GM19438 (cell line): ENCODE results near the gene PRRC2B.
A peak's percentile ranks its signal among the peaks of the same experiment; 100 is the strongest.

ENCODE experiments used
- ATAC-seq: cut with Tn5 transposase; IDR thresholded peaks from one replicate; pipeline ENCODE4 v1.9.1; 2021; ENCODE audit warnings: low read depth; ENCODE audit not compliant: unreplicated experiment

PRRC2B gene

DNA sequence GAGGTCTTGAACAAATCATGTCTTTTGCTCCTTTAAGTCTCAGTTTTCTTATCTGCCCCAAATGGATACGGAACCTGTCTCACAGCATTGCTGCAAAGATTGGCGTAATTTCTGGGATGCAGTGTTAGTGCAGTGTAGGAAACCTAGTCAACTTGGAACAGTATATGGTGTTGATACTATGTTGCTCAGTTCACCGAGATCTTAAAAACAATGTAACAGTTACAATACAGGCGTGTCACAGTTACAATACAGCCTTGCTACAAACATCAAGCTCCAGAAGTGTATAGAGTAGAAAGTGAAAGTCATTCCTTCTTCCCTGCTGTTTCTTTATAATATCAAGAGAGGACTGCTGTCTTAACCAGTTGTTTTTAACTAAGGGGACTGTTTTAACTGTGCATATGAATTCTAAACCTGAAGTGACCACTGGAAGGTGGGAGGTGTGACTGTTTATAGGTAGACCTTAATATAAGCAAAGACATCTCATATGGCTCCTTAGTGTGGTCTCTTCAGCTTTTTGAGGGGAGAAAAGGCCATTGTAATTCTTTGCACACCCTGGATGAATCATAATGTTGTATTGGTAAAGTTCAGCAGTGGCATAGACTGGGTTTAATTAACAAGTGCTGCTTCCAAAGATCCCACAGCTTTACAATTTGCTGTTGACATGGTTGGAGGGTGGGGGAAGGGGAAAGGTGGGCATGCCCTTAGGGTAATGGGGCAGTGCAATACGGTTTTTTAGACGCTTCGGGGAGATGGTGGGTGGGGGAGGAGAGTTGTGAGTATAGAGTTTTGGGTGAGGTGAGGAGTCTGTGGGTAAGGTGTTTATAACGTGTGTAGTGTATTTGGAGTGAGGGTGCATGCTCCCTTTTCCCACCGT lies 12.9 kb downstream of the PRRC2B start:
- no peak for ATAC-seq

DNA sequence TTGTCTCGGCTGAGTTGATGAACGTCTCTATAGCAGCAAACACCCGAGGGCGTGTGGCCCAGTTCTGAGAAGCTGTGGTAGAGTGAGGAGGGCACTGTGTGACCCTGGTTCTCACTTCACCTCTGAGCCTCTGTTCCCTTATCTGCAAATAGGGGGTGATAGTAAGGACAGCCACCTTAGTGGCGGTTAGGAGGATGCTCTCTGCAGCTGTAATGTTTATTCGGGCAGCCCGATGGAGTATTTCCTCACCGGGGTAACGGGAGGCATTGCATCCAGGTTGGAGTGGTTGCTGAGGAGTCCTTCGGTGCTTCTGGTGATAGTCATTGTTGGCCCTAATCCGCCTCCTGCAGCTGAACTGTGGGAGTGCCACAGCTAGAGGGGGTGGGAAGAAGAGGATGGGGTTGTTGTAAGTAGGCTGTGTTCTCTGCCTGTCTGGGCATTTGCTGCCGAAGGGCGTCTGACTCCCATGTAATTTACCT lies 13.9 kb downstream of the PRRC2B start:
- ATAC-seq, result no peak

DNA sequence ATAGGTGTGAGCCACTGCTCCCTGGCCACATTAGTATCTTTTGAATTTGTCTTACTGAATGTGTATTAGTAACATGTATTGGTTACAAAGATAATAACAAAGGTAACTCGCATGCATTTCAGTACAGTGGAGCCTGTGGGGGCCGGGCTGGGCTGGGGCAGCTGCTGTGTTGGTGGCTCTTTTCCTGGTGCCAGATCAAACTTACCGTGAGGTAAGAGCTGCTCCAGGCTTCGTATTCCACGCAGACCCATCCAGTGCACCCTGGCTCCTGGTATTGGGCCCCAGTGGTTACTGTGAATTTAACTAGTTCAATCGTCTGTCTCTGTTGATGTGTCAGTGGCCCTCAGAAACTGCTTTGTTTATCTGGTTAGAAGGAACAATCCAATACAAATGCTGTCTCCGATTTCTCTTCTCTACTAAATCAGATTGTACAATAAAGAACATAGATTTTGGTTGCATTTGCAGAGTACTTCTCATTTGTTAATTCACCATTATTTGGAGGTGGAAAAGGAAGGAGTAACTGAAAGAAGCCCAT lies 15.6 kb downstream of the PRRC2B start:
- ATAC-seq, result no peak

DNA sequence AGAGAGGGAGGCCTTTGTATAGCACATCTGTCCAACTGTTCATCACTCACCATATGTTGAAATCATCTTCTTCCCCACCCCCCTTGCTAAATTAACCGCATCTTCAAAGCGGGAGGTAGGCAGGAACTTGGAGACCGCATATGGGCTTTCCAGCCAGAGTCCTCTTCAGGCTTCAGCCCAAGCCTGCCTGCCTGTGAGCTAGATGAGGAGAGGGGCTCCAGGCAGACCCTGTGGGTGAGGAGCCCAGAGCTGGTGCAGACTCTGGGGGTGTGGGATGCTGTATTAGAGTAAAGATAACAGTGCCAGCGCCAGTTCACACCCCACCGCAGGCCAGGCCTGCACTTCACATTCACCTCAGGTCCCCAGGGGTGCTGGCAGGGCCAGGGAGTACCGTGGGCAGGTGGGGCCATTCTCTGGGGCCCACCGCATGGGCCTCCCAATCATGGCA lies 16.2 kb downstream of the PRRC2B start:
- no peak for ATAC-seq

DNA sequence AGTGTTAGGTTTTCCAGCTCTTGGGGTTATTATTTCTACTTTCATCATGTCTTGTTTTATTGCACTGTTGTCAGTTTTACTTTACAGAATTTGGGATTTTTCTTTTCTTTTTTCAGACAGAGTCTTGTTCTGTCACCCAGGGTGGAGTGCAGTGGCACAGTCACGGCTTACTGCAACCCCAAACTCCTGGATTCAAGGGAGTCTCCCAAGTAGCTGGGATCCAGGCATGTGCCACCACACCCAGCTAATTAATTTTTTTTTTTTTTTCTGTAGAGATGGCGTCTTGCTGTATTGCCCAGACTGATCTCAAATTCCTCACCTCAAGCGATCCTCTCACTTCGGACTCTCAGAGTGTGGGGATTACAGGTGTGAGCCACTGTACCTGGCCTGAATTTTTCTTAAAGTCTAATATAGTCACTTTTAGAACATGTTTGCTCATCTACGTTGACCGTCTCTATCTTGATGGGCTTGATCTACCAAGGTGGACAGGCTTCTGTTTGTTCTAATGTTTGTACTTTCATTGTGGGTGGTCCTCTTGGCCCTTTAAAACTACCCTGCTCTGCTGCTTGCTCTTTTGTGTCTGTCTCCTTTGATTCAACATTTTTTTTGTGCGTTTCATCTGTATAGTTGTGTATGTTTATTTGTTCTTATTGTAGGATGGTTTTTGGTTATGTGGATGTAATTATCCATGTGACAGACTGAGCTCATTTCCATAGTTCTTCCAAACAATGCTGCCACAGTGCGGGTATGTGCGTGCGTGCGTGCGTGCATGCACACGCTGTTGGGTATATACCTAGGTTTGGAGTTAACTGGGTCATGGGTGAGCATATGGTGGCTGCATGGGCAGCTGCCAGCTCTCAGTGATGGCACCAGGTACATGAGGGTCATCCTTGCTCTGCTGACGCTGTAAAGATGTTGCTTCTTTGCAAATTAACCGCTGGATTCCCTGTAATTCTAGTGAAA lies 18.1 kb downstream of the PRRC2B start:
- no peak for ATAC-seq

DNA sequence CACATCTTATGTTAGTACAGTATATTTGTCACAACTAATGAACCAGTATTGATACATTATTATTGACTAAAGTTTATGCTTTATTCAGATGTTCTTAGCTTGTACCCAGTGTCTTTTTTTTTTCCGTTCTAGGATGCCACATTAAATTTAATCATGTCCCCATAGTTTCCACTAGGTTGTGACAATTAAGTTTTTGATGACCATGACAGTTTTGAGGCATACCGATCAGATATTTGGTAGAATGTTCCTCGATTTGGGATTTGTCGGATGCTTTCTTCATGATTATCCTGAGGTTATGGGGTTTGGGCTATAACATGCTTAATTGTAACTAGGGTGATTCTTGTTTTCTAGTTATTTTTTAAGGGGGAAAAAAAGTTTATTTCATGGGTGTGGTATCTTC lies 22.6 kb downstream of the PRRC2B start:
- ATAC-seq, result no peak

DNA sequence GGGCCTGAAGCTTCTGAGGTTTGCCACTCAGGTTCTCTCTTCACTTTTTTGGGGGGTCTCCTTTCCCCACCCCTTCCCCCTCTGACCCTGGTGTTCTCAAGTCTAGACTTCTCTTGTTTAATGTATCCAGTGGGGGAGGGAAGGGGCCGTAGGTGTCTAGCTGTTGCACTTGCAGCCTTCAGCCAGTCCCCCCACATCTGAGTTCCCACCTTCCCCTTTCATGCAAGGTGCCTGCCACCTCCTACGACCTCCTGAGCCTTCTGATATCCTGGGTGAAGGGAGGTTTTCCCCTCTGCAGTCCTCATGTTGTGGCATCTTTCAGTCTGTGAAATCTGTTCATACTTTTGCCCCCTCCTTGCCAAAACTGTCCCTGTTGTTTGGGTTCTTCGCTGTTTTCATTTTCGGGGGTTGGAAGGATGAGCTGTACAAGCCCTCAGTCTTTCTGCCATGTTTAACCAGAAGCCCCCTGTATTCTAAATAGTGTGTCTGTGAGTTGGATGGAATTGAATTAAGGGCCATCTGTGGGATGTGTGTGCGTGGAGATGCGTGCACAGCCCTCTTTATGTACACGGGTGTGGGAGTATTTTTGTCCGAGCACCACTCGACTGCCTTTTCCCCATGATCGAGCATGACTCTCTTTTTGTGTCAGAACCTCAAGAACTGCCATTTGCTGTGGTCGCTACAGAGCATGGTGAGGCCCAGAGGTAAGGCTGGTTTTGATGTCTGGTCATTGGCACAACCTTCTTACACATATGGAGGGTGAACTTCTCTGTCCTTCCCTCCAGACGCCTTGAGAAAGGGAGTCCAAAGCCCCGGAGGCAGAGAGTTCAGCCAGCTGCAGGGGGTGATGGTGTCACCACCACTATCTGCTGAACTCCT lies 23.6 kb downstream of the PRRC2B start:
- ATAC-seq, result no peak

DNA sequence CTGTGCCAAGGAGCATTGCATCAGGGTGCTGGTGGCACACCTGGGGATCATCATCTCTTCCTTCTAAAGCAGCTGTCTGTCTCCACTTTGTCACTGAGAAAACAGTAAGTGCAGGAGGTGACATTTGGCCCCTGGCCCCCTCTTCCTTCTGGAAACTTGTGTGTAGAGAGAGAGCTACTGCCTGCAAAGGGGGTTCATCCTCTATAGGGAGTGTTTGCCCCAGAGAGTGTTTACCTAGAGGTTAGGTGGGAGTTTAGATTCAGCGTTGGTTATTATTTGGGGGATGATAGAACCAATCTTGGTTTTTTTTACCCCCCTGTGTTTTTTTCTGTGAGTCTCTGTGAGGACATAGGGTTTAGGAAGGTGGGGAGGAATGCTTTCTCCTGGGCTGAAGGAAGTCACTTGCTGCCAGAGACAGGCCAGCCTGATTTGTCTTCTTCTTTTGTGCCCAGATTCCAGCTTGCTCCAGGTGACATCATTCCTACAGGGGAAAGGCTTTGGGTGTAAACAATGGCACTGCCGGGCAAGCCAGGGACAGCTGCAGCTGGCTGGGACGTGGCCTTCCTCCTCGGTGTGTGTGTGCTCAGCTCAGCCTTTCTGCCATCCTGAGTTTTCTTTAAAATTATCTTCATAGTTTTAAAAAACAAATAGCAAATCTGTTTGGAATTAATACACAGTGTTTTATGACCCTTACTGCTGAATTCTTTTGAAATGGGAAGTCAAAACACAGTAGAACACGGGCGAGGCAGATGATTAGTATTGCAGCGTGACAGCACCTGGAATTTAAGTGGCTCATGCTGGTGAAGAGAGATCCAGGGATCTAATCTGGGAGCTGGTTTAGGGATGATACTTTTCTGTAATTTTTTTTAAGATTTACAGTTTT lies 24.5 kb downstream of the PRRC2B start:
- ATAC-seq, result no peak

DNA sequence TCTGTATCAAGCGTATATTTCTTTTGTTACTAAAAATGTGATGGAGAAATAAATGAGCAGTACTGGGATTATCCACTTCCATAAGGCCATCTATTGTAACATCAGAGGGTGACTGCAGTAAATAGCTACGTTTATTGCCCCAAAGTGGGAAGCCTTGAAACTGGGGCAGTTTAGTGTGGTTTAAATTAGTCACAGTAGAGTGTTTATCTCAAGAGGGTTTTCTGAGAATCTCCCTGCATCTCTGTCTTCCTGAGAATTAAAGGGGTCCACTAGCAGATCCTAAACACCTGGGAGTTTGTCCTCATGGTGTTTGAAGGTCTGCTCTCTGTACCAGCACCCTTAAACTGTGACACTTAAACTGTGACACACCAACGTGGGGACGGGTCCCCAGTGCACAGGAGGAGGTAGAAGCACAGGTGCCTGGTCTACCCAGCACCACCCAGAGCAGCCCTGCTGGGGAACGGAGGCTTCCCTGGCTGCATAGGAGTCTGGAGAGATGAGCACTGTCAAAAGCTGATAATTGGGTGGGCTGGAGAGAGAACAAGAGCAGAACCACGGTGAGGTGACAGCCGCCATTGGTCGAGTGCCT lies 25.2 kb downstream of the PRRC2B start:
- ATAC-seq, result no peak

DNA sequence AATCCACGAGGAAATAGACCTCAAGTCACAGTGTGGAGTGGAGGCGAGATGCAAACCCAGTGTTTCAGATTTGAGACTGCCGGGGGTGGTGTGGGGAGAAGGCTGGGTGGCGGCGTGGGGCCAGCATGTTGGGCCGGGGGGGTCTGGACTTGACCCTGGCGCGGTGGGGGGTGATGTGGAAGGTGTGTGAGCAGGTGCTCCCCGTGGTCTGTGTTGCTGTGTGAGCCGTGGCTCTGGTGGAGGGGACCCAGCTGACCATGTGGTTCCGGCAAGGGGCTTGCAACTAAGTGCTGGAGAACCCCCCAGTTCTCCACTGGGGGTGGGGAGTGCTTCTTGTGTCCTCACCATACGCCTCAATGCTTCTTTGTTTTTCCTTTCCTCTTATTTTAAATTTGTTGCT lies 25.8 kb downstream of the PRRC2B start:
- ATAC-seq, result no peak

DNA sequence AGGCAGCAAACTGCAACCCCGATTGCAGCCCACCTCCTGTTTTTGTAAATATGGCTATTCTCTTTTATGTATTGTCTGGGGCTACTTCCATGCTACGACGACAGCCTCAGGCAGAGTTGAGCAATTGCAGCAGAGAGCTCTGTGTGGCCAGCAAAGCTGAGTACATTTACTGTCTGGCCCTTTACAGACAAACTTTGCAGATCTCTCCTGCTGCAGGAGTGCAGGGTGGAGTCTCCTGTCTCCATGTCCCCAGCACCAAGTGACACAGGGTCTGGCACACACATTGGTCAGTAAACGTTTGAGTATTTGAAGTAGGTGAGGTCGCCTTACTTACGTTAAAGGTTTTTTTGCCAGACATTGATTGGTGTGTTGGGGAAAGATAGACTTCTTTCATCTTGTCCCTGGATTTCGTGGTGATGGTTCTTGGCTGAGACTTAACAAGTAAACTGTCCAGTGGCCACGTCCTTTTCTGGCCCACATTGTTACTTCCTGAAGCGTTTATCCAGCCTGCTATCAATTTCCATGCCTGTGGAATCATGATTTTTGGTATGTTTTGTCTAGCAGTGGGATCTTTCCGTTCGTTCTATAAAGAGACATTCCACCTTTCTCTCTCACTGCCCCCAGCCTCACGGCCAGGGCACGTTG lies 27.2 kb downstream of the PRRC2B start:
- no peak for ATAC-seq

DNA sequence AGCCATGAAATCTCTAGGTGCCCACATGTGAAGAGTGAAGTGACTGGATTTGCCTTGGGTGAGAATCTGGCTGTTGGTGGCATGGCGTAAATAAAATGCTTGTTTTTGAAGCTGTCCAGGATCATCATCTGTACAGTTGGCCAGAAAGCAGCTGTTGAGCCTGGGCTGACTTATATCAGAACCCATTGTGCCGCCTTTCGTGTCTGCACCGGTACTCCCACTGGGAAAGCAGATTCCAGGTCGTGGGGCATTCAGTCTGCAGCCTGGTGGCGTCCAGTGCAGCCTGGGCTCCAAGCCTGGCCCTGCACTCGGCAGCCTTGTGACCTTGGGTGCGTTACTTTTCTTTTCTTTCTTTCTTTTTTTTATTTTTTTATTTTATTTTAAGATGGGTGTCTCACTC lies 27.8 kb downstream of the PRRC2B start:
- ATAC-seq, result no peak

DNA sequence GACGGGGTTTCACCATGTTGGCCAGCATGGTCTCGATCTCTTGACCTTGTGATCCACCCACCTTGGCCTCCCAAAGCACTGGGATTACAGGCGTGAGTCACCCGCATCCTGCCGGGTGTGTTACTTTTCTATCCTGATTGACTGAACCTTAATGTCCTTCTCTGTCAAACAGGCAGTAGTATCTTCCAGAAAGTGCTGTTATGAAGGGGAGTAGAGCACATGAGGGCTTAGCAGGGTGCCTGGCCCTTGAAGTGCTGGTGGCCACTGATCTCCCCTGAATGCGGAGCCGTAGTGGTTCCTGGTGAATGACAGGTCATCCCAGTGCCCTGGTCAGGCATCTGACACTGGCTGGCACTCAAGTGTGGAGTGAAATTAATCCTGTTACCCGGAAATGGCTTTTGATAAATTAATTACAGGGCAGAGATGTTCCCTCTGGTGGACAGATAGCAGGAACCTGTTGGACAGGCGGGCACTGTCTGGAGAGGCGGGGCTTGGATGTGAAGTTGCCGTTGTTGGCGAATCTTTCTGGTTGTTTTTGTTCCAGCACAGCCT lies 28.4 kb downstream of the PRRC2B start:
- no peak for ATAC-seq

DNA sequence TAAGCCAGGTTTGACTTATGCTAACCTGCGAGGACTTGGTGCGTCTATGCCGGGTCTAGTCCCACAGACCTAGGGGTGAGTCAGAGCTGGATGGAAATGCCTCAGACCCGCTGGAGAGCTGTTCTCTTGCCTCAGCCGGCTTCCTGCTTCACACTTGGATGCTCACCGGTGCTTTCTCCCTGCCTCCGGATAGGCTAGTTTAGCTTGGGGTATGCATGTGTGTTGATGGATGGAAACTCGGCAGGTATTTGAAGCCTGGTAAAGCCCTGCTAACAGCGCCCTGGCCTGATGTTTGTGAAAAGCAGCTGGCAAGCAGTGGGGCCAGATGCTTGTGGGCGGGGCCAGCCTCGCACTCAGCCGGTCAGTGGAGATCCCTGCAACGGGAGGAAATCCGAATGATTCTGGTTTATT lies 29.3 kb downstream of the PRRC2B start:
- peak; percentile 65 for ATAC-seq

DNA sequence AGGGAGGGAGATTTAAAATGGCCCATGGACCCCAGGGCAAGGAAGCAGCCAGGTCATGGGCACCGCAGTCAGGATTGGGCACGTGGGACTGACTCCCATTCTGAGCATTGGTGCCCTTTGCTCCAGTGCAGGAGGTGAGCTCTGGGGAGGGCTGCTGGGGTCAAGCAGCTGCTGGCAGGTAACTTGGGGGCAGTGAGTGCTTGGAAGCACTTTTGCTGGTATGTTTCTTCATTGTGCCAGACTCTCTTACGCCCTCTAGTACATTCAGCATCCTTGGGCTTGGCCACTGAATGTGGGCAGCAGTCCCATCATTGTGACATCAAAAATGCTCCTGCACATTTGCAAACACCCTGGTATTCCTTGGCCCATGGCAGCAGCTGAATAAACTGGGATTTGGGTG lies 32.7 kb downstream of the PRRC2B start:
- ATAC-seq, result no peak

DNA sequence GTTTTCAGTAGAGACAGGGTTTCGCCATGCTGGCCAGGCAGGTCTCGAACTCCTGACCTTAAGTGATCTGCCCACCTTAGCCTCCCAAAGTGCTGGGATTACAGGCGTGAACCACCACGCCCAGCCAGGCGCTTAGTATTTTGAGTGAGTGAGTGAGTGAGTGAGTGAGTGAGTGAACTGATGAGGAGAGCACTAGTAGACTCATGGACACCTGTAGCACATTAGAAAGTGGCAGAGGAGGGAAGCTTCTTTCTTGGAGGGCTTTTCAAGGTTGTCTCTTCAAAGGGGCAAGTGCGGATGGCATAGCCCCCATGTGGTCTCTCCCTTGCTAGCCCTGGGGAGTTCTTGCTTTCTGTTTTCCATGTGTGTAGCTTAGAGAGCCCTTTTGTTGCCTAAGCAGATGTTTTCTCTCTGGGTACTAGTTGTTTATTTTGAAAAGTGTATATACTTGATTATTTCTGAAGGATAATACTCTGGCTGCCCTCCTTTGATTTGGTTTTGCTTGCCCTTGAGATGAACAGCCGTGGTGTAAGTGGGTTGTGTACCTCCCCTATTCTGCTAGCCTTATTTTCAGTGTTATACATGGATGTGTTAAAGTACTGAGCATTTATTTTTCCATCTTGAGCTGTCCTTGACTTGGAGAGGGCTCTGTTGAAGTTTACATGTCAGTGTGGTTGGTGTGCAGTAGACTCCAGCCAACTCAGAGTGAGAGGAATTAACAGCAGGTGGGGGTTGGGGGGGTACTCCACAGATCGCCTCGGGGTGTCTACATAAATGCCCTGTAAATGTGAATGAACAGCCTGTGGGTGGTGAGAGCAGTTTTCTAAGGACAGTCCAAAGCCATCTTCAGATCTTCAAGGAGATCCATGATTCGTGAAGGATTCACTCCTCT lies 35.5 kb downstream of the PRRC2B start:
- no peak for ATAC-seq

DNA sequence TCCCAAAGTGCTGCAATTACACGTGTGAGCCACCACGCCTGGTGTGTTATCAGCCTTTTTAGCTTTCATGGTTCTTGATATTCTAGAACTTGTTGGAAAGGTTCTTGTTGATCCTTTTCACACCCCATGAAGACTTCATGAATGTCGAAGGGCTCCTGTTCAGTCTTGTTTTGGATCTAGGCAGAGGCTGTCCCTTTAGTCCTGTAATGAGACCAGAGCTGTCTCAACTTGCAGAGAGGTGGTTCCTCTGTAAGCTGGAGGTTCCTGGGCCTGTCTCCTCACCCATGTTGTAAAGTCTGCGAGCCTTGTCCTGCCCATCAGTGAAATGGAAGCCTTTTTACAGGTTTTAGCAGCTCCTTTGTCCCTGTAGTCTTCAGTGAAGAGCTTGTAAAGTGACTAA lies 38.2 kb downstream of the PRRC2B start:
- ATAC-seq, result no peak
